ENCODE measurements around the gene LDHA.
"Not testable (repeated sequence)": the region's sequence is repeated elsewhere in the genome, so short reads cannot be mapped to it uniquely, and the experiment has no call there.

The LDHA gene

GRCh38 chr11:18394928-18395734 is 768 bp downstream of the LDHA start:
- peak; percentile 39 for DNase-seq

- peak; percentile 97 for DNase-seq
Measured at GRCh38 chr11:18395735-18396504, 1.6 kb downstream of the LDHA start.

- no peak for DNase-seq
Measured at GRCh38 chr11:18397921-18398320, 3.6 kb downstream of the LDHA start.

GRCh38 chr11:18401077-18401476 is 6.7 kb downstream of the LDHA start:
- not testable (repeated sequence) for DNase-seq

GRCh38 chr11:18404062-18404461 is 9.7 kb downstream of the LDHA start:
- DNase-seq = no peak

GRCh38 chr11:18407400-18407799 is 13.0 kb downstream of the LDHA start:
- not testable (repeated sequence) for DNase-seq

- peak; percentile 36 for DNase-seq
Measured at GRCh38 chr11:18408558-18409291, 14.4 kb downstream of the LDHA start.

- DNase-seq = no peak
Measured at GRCh38 chr11:18416459-18416858, 22.1 kb downstream of the LDHA start.

- no peak for DNase-seq
Measured at GRCh38 chr11:18419040-18419439, 24.7 kb downstream of the LDHA start.

GRCh38 chr11:18420067-18420466 is 25.7 kb downstream of the LDHA start:
- no peak for DNase-seq

- no peak for DNase-seq
Measured at GRCh38 chr11:18427240-18427639, 32.9 kb downstream of the LDHA start.

GRCh38 chr11:18429332-18429731 is 35.0 kb downstream of the LDHA start:
- no peak for DNase-seq

GRCh38 chr11:18438691-18439090 is 44.3 kb downstream of the LDHA start:
- no peak for DNase-seq

GRCh38 chr11:18449251-18449650 is 54.9 kb downstream of the LDHA start:
- no peak for DNase-seq

- DNase-seq = no peak
Measured at GRCh38 chr11:18452927-18453326, 58.6 kb downstream of the LDHA start.

GRCh38 chr11:18455686-18456372 is 61.5 kb downstream of the LDHA start, which contains the start of gene LDHAL6A:
TSS of gene LDHAL6A (plus strand) at chr11:18455856. CDS start at chr11:18456681, 825 bp downstream.
- DNase-seq = peak; percentile 26

GRCh38 chr11:18457450-18457849 is 63.1 kb downstream of the LDHA start:
- no peak for DNase-seq
